Neural crest cell (in vitro differentiated cells): ENCODE results near the gene CCR6. TPM values are rescaled to one million over a fixed set of nuclear protein-coding genes. Genes with fewer than 3 reads are reported as not detected.

Experiments used
- DNase-seq: peaks from one replicate; pipeline ENCODE4 v3.0.0; 2021; ENCODE audit warnings: low read depth, mixed read lengths, low spot score
- H3K27ac Mint-ChIP-seq: one replicate; pipeline ENCODE4 v1.8.0; 2021; ENCODE audit warnings: mild to moderate bottlenecking, mixed read lengths; ENCODE audit not compliant: unreplicated experiment
- H3K27me3 Mint-ChIP-seq: 2 replicates; pipeline ENCODE4 v1.8.0; 2021; ENCODE audit warnings: low read depth, mild to moderate bottlenecking, mixed read lengths
- H3K36me3 Mint-ChIP-seq: 2 replicates; pipeline ENCODE4 v1.8.0; 2021; ENCODE audit warnings: low read depth, mild to moderate bottlenecking, mixed read lengths
- H3K4me1 Mint-ChIP-seq: 2 replicates; pipeline ENCODE4 v1.8.0; 2021; ENCODE audit warnings: mixed read lengths
- H3K4me3 Mint-ChIP-seq: one replicate; pipeline ENCODE4 v1.8.0; 2021; ENCODE audit warnings: mild to moderate bottlenecking, mixed read lengths
- H3K9me3 Mint-ChIP-seq: 2 replicates; pipeline ENCODE4 v1.8.0; 2021; ENCODE audit warnings: mixed read lengths
- long read RNA-seq: library from polyadenylated mRNA; unstranded; transcript quantifications from one replicate; pipeline ENCODE4 v2.0.0, GENCODE V29; 2020
- total RNA-seq: library from RNA; stranded (reverse); gene quantifications from 2 replicates; pipeline ENCODE4 v1.2.1, GENCODE V29; 2021
- TF ChIP-seq, protein P1 (sequence below): fragments of 200-600 bp; sonication (generic); conservative IDR thresholded peaks from 2 replicates; pipeline ENCODE4 v1.5.0; 2021; ENCODE audit warnings: antibody characterized with exemption, mild to moderate bottlenecking

Gene CCR6
- not detected in 2 replicates for total RNA-seq
- long read RNA-seq, partial matches to known transcripts, result 0 of 1 reads
- long read RNA-seq, other reads (novel, unspliced or antisense), result 1 of 1 reads

GRCh38 chr6:167122827-167123657 is at the start of gene CCR6:
TSS of gene CCR6 (plus strand) at chr6:167123096. CDS start at chr6:167136135, 13,039 bp downstream.
- Mint-ChIP-seq H3K27ac (no peak within 1 kb of the TSS), H3K27me3 (no peaks in the 10 kb centered on the region), H3K9me3 (no peaks in the 10 kb centered on the region), H3K4me1 (no peaks in the 10 kb centered on the region), H3K4me3 (no peak within 1 kb of the TSS), H3K36me3 (no peaks in the 10 kb centered on the region)
- DNase-seq, result no peak
- TF ChIP-seq, protein P1, sequence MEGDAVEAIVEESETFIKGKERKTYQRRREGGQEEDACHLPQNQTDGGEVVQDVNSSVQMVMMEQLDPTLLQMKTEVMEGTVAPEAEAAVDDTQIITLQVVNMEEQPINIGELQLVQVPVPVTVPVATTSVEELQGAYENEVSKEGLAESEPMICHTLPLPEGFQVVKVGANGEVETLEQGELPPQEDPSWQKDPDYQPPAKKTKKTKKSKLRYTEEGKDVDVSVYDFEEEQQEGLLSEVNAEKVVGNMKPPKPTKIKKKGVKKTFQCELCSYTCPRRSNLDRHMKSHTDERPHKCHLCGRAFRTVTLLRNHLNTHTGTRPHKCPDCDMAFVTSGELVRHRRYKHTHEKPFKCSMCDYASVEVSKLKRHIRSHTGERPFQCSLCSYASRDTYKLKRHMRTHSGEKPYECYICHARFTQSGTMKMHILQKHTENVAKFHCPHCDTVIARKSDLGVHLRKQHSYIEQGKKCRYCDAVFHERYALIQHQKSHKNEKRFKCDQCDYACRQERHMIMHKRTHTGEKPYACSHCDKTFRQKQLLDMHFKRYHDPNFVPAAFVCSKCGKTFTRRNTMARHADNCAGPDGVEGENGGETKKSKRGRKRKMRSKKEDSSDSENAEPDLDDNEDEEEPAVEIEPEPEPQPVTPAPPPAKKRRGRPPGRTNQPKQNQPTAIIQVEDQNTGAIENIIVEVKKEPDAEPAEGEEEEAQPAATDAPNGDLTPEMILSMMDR, result no peak

DNA sequence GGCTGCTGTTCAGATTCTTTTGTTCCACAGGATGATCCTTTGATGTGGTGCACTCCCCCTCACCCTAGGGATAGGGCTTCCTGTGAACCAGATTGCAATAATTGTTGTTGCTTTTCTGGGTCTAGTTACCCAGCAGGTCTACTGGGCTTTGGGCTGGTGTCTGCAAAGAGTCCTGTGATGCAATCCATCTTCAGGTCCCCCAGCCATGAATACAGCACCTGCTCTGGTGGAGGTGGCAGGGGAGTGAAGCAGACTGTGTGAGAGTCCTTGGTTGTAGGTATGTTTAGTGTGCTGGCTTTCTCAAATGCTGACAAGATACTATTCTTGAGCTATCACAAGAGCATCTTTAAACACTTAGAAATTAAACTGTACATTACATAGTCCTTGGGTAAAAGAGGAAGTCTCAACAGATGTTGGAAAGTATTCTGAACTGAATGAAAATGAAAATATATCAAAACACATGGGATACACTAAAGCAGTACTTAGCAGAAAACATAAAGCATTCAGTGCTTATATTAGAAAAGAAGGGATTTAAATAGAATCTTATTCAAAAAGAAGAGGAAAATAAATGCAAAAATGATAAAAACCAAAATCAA is 49.1 kb upstream of the CCR6 start:
- H3K9me3 Mint-ChIP-seq, result peaks cover 23% of the 10 kb centered on the region
- H3K4me1 Mint-ChIP-seq, result peaks cover 15% of the 10 kb centered on the region
- no peak overlapping the region for H3K27ac Mint-ChIP-seq
- H3K4me3 Mint-ChIP-seq, result no peak overlapping the region
- H3K27me3 Mint-ChIP-seq, result no peaks in the 10 kb centered on the region
- H3K36me3 Mint-ChIP-seq, result peaks cover 10% of the 10 kb centered on the region
- no peak for DNase-seq
- TF ChIP-seq, protein P1, result no peak

GRCh38 chr6:167077241-167077932 is 45.5 kb upstream of the CCR6 start:
- Mint-ChIP-seq H3K4me3 (no peak overlapping the region), H3K4me1 (peaks cover 15% of the 10 kb centered on the region), H3K27me3 (no peaks in the 10 kb centered on the region), H3K27ac (peak overlapping the region; percentile 52), H3K9me3 (peaks cover 4% of the 10 kb centered on the region), H3K36me3 (peaks cover 2% of the 10 kb centered on the region)
- no peak for DNase-seq
- TF ChIP-seq, protein P1, result no peak

GRCh38 chr6:167078745-167079144 is 44.2 kb upstream of the CCR6 start:
- H3K36me3 Mint-ChIP-seq, result peaks cover 2% of the 10 kb centered on the region
- TF ChIP-seq, protein P1, result no peak

DNA sequence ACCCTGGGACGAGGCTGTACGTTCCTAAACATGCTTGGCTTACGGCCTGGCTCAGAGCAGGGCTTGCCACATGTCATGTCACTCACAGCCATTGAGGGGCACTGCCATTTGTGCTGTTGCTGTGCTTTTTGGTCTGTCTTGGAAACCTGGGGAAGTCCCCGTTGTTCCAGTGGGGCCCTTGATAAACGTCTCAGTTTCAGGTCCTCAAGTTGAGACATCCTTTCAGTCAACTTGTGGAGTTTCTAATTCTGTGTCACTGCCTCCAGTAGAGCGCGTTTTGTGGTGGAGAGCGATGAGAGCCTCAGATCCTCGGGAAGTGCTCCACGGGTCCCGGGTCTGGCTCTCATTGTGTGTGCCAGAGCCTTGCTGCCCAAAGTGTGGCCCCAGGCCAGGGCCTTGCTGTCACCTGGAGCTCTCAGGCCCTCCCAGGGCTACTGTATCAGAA is 43.0 kb upstream of the CCR6 start:
- Mint-ChIP-seq H3K4me3 (no peak overlapping the region), H3K9me3 (no peaks in the 10 kb centered on the region), H3K27me3 (no peaks in the 10 kb centered on the region), H3K27ac (no peak overlapping the region), H3K36me3 (peaks cover 2% of the 10 kb centered on the region), H3K4me1 (peaks cover 15% of the 10 kb centered on the region)
- DNase-seq, result no peak
- TF ChIP-seq, protein P1, result no peak

More at GRCh38 chr6:167078745-167079144, 44.2 kb upstream of the CCR6 start:
- Mint-ChIP-seq H3K9me3 (no peaks in the 10 kb centered on the region), H3K4me3 (no peak overlapping the region), H3K27me3 (no peaks in the 10 kb centered on the region), H3K4me1 (peaks cover 15% of the 10 kb centered on the region), H3K27ac (peak overlapping the region; percentile 32)
- DNase-seq, result no peak
